Stomach smooth muscle (tissue), 2 donors: Measurements from ENCODE around the gene KLF1.
A peak's percentile ranks its signal among the peaks of the same experiment; 100 is the strongest.

Source experiments
- H3K27ac ChIP-seq: one replicate; pipeline ENCODE4 v1.7.0; 2013; ENCODE audit warnings: mild to moderate bottlenecking, low read length, inconsistent platforms
- H3K27me3 ChIP-seq, 2 donors: one replicate each; pipeline ENCODE4 v1.7.0; 2013; ENCODE audit warnings: low read length in 2 of 2; ENCODE audit not compliant: insufficient read depth in 2 of 2, control insufficient read depth in 1 of 2
- H3K36me3 ChIP-seq, 2 donors: one replicate each; pipeline ENCODE4 v1.7.0; 2013; ENCODE audit warnings: low read length in 2 of 2; ENCODE audit not compliant: control insufficient read depth in 2 of 2, insufficient read depth in 2 of 2
- H3K4me1 ChIP-seq: one replicate; pipeline ENCODE4 v1.7.0; 2013; ENCODE audit warnings: low read length; ENCODE audit not compliant: control insufficient read depth, insufficient read depth
- H3K4me3 ChIP-seq, 2 donors: one replicate each; pipeline ENCODE4 v1.7.0; 2013; ENCODE audit warnings: low read length in 2 of 2
- H3K9ac ChIP-seq, 2 donors: one replicate each; pipeline ENCODE4 v1.7.0; 2013; ENCODE audit warnings: low read length in 2 of 2, mild to moderate bottlenecking in 1 of 2
- H3K9me3 ChIP-seq, 2 donors: one replicate each; pipeline ENCODE4 v1.7.0; 2013; ENCODE audit warnings: low read length in 2 of 2; ENCODE audit not compliant: control insufficient read depth in 2 of 2
- donor health status: healthy.
- donor health status: Pancreatic carcinoma.

KLF1 gene

DNA sequence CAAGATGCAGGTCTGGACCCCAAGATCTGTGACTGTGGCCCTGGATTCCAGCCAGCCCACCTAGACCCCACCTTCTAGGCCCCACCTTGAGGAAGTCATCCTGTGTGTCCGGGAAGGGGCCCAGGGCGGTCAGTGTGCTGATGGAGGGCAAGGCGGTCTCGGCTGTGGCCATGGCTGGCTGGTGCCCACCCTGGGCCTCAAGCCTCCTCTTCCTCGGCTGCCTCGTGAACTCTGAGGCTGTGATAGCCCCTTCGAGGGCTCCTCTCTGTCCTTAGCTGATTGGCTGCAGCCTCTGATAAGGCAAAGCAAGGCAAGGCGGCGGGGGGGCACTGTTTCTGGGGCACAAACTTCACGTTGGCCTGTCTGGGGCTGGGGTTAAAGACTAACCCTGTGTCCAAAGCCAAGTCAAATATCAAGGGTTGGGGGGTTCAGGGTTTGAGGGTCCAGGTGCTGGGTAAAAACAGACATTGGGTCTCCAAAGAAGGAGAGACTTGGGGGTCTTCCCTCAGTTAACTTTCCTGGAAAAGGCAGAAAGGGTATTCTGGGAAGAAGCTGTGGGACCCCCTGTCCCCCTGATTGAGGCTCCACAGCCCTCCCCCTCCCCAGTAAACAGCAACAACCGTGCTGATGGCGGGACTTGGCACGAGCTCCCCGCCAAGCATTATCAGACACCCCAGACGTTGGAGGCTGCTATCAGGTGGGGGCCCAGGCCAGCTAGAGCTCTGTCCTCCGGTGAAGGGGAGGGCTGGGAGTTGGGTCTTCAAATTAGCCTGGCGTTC lies at the start of gene KLF1:
Gene KLF1 (minus strand): TSS at position 233 of the 779 bp plus-strand sequence. CDS start 61 bp downstream, at position 172.
- Histone ChIP-seq H3K9ac (no peak within 1 kb of the TSS), H3K27ac (no peak within 1 kb of the TSS), H3K27me3 (peaks cover 3 to 15% of the 10 kb centered on the region in 2 donors), H3K4me3 (peak within 1 kb of the TSS in 1 of 2 donors; percentile 66), H3K36me3 (no peaks in the 10 kb centered on the region), H3K4me1 (peaks cover 32% of the 10 kb centered on the region), H3K9me3 (no peaks in the 10 kb centered on the region)

DNA sequence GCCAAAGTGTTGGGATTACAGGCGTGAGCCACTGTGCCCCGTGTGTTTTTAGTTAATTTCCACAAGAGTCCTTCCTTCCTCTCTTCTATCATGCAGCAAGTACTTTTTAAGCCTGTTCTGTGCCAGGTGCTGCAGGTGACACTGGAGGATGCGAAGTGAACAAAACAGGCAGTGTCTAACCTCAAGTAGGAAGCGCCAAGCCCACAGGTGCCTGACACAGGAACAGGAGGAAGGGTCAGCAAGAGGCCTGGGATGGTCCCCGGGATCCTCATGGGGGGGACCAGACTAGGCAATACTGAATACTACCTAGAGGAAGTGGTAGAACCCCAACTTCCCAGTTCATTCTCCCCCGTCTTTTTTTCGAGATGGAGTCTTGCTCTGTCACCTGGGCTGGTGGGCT lies 49.6 kb upstream of the KLF1 start:
- Histone ChIP-seq H3K27me3 (no peaks in the 10 kb centered on the region), H3K36me3 (peaks cover 15 to 20% of the 10 kb centered on the region in 2 donors), H3K4me1 (peaks cover 47% of the 10 kb centered on the region), H3K9me3 (no peaks in the 10 kb centered on the region), H3K9ac (no peak overlapping the region), H3K27ac (no peak overlapping the region), H3K4me3 (no peak overlapping the region)

DNA sequence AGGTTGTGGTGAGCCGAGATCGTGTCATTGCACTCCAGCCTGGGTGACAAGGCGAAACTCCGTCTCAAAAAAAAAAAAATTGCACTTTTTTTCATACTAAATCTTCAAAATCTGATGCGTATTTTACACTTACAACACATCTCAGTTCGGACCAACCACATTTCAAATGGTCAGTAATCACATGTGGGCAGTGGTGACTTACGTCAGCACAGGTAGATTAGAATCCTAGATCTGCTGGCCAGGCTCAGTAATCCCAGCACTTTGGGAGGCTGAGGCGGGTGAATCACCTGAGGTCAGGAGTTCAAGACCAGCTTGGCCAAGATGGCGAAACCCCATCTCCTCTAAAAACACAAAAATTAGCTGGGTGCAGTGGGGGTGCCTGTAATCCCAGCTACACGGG lies 48.1 kb upstream of the KLF1 start:
- H3K36me3 ChIP-seq: peaks cover 5 to 12% of the 10 kb centered on the region in 2 donors
- H3K27ac ChIP-seq: no peak overlapping the region
- H3K4me3 ChIP-seq: no peak overlapping the region
- peaks cover 36% of the 10 kb centered on the region for H3K4me1 ChIP-seq
- H3K9me3 ChIP-seq: no peaks in the 10 kb centered on the region
- H3K9ac ChIP-seq: no peak overlapping the region
- no peaks in the 10 kb centered on the region for H3K27me3 ChIP-seq

DNA sequence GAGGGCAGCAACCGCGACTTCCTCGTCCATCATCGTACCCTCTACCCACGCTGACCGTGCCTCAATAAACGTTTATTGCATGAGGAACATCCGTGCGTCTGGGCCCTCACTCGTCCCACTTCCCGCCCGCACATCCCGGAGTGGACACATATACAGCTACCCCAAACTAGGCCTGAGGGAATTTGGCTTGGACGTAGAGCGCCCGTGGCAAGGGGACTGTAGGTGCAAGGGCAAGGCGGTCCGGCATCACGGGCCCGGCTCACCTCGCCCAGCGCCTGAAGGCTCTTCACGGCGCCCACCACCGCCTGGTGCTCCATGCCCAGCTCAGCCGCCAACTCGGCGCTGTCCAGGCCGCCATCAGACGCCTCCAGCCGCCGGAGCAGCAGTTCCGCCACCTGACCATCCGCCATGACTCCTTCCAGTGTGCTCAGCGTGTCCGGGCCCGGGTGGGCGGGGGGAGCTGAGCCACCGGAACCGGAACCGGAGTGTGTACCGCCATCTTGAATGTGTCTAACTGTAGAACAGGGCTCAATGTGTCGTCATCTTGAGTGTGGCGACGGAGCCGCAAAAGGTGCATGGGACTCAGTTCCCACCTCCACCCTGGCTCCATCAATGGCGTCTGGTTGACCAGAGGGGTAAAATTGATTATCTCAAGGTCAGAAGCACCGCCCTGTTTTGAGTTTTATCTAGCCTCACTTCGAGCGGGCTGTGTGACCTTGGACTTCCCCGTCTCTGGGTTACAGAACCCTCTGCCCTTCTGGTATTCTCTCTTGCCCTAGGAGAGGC lies 46.5 kb upstream of the KLF1 start, which contains the start of gene FARSA:
Gene FARSA (minus strand): TSS at position 425 of the 786 bp plus-strand sequence. CDS start 15 bp downstream, at position 410.
- H3K27ac ChIP-seq: peak within 1 kb of the TSS; percentile 75
- H3K9ac ChIP-seq: peak within 1 kb of the TSS; percentile 88 to 91
- peak within 1 kb of the TSS; percentile 99 for H3K4me3 ChIP-seq
- H3K27me3 ChIP-seq: no peaks in the 10 kb centered on the region
- peaks cover 24% of the 10 kb centered on the region for H3K4me1 ChIP-seq
- no peaks in the 10 kb centered on the region for H3K9me3 ChIP-seq
- peaks cover 14 to 16% of the 10 kb centered on the region in 2 donors for H3K36me3 ChIP-seq

DNA sequence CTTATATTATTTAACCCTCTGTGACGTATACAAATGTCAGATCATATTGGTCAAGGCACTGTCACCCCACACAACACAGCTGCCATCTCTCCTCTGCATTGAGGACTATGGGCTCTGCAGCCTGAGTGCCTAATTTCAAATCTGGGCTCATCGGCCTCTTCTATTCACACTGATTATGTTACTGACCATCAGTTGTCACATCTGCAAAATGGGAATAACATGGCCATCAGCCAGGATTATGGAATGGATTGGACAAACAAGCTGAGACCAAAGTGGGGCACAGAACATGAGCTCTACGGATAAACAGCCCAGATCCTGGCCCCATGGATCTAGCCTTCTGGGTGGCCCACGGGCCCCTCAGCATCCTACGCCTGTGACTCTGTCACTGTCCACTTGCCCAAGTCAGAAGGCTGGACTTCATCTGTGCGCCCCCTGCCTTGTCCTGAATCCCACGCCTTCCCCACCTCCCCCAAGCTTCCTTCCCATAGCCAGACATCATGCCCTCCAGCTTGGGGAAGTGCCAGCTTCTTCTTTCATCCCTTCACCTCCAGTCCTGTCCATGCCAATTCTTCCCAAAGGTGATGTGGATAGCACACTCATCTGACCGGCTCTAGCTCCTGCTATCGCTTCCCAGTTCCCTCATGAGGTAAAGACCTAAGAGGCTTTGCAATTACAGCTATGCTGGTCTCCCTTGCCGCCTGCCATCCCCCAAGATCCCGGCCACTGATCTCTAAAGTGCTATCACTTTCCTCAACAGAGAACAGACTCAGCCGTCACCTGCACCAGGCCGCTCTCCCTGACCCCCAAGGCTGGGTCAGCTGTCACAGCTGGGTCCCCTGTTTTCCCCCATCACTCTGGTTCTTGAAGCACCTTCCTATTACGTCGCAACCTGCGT lies 45.6 kb upstream of the KLF1 start:
- Histone ChIP-seq H3K27ac (peak overlapping the region; percentile 75), H3K9me3 (no peaks in the 10 kb centered on the region), H3K4me1 (peaks cover 20% of the 10 kb centered on the region), H3K9ac (peak overlapping the region; percentile 88 to 91), H3K27me3 (no peaks in the 10 kb centered on the region), H3K4me3 (peak overlapping the region; percentile 99), H3K36me3 (peaks cover 14 to 22% of the 10 kb centered on the region in 2 donors)

DNA sequence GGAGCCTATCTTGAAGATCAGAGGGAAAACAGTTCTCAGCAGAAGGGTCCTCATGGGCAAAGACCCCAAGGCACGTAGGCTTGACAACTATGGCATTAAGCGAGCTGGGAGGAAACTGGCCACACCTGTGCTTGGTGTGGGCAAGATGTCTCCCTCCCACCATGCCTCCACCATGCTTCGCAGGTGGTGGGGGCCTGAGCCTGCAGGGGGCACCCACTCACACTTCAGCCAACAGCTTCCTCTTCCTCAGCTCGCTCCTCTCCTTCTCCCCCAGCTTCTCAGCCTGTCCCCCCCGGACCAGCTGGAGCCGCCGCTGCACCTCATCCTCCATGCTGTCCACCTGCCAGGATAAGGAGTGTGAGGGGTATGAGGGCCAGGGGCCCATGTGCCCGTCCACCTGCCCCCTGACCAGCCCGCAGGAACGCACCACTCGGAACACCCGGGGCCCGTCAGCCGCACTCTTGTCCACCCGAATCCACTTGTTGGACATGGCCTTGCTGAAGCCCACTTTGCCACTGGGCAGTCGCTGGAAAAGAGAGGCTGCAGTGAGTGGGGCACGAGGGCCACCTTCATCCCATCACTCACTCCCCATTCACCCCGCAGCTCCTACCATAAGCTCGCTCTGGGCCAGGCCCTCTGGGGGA lies 43.1 kb upstream of the KLF1 start:
- H3K4me3 ChIP-seq: no peak overlapping the region
- no peak overlapping the region for H3K9ac ChIP-seq
- H3K9me3 ChIP-seq: no peaks in the 10 kb centered on the region
- no peak overlapping the region for H3K27ac ChIP-seq
- no peaks in the 10 kb centered on the region for H3K27me3 ChIP-seq
- peaks cover 24 to 32% of the 10 kb centered on the region in 2 donors for H3K36me3 ChIP-seq
- H3K4me1 ChIP-seq: peaks cover 15% of the 10 kb centered on the region

DNA sequence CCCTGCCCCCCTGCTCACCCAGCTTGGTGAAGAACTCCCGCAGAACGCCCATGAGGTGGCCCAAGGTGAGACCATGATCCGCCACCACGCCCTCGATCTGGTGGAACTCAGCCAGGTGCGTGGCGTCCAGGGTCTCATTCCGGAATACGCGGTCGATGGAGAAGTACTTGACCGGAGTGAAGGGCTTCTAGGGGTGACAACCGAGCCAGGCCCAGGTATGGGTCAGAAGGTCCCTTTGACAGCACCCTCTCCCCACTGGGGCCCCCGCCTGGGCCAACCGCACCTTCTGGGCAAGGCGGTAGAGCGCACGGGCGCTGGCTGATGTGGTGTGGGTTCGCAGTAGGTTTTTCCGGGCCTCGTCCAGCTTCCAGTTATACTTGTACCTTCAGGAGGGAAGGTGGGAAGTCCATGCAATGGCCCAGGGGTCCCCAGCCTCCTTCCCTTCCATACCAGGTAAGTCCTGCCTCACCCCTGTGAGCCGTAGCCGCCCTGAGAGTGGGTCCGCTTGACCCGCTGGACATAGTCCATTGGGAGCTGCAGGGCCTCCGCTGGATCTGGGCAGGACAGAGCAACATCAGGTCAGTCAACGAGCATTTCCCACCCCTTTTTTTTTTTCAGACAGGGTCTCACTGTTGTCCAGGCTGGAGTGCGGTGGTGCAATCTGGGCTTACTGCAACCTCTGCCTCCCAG lies 37.8 kb upstream of the KLF1 start:
- H3K36me3 ChIP-seq: peaks cover 44 to 48% of the 10 kb centered on the region in 2 donors
- no peak overlapping the region for H3K9ac ChIP-seq
- no peak overlapping the region for H3K4me3 ChIP-seq
- no peak overlapping the region for H3K27ac ChIP-seq
- no peaks in the 10 kb centered on the region for H3K9me3 ChIP-seq
- H3K4me1 ChIP-seq: no peaks in the 10 kb centered on the region
- H3K27me3 ChIP-seq: no peaks in the 10 kb centered on the region

DNA sequence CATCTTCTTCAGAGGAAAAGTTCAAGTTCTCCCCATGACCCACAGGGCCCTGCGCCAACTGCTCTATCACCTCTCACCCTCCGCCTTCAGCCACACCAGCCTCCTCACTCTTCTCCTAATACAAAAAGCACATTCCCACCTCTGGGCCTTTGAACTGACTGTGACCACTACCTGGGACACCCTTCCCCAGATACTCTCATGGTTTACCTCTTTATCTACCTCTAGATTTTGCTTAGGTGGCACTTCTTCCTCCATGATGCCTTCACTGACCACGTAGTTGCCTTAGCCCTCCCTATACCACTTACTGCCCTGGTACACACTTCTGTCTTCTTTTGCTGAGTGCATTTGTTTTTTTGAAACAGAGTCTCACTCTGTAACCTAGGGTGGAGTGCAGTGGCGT lies 36.0 kb upstream of the KLF1 start:
- Histone ChIP-seq H3K4me3 (no peak overlapping the region), H3K27me3 (no peaks in the 10 kb centered on the region), H3K27ac (no peak overlapping the region), H3K4me1 (no peaks in the 10 kb centered on the region), H3K9me3 (no peaks in the 10 kb centered on the region), H3K36me3 (peaks cover 34 to 35% of the 10 kb centered on the region in 2 donors), H3K9ac (no peak overlapping the region)

DNA sequence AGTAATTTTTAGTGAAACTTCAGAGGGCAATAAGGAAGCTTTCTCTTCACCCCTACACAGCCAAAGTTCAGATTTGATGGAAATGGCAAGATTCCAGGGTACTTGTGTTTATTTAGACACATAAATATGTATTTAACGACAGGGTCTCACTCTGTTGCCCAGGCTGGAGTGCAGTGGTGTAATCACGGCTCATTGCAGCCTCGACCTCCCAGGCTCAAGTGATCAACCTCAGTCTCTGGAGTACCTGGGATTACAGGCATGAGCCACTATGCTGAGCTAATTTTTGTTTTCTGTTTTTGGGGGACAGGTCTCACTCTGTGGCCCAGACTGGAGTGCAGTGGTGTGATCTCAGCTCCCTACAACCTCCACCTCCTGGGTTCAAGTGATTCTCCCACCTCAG lies 34.0 kb upstream of the KLF1 start:
- Histone ChIP-seq H3K4me1 (no peaks in the 10 kb centered on the region), H3K9ac (no peak overlapping the region), H3K27me3 (no peaks in the 10 kb centered on the region), H3K27ac (no peak overlapping the region), H3K36me3 (peaks cover 24 to 25% of the 10 kb centered on the region in 2 donors), H3K4me3 (no peak overlapping the region), H3K9me3 (no peaks in the 10 kb centered on the region)
